Naive B cell (primary cell): ENCODE data around the gene CD2AP. TPM values are rescaled to one million over a fixed set of nuclear protein-coding genes. Genes with fewer than 3 reads are reported as not detected.
"Not testable (repeated sequence)": the region's sequence is repeated elsewhere in the genome, so short reads cannot be mapped to it uniquely, and the experiment has no call there.

Experiments
- ATAC-seq, 2 donors: fragments of 150-1000 bp; cut with Tn5 transposase; 2 replicates each; pipeline ENCODE4 v1.10.0; 2021; ENCODE audit warnings: low read depth in 2 of 2, mild to moderate bottlenecking in 2 of 2, moderate library complexity in 2 of 2
- DNase-seq: peaks from one replicate; pipeline ENCODE4 v3.0.0; 2022
- H3K27ac Mint-ChIP-seq, 6 donors: one replicate each; pipeline ENCODE4 v1.8.0; 2020 to 2022; ENCODE audit warnings: mild to moderate bottlenecking in 6 of 6, mixed read lengths in 6 of 6, moderate library complexity in 5 of 6, inconsistent platforms in 2 of 6
- H3K27me3 Mint-ChIP-seq, 3 donors: one replicate each; pipeline ENCODE4 v1.8.0; 2021 to 2022; ENCODE audit warnings: mixed read lengths in 3 of 3, mild to moderate bottlenecking in 1 of 3
- H3K36me3 Mint-ChIP-seq, 2 donors: one replicate each; pipeline ENCODE4 v1.8.0; 2020 to 2022; ENCODE audit warnings: mixed read lengths in 2 of 2, inconsistent platforms in 1 of 2, mild to moderate bottlenecking in 1 of 2
- H3K4me1 Mint-ChIP-seq, 3 donors: one replicate each; pipeline ENCODE4 v1.8.0; 2020 to 2022; ENCODE audit warnings: mixed read lengths in 3 of 3, inconsistent platforms in 1 of 3, mild to moderate bottlenecking in 1 of 3, moderate library complexity in 1 of 3
- H3K4me3 Mint-ChIP-seq, 8 donors: one replicate each; pipeline ENCODE4 v1.8.0; 2020 to 2022; ENCODE audit warnings: mild to moderate bottlenecking in 8 of 8, mixed read lengths in 8 of 8, moderate library complexity in 8 of 8, inconsistent platforms in 2 of 8
- H3K9me3 Mint-ChIP-seq, 7 donors: one replicate each; pipeline ENCODE4 v1.8.0; 2020 to 2022; ENCODE audit warnings: mixed read lengths in 7 of 7, mild to moderate bottlenecking in 5 of 7, inconsistent platforms in 2 of 7, moderate library complexity in 1 of 7
- polyA plus RNA-seq, 6 donors: library from polyadenylated mRNA; unstranded; fragments of 300-500 nt; fragmentation: Illumina TruSeq; gene quantifications; one replicate each; pipeline ENCODE4 v1.2.3, GENCODE V29; 2021; ENCODE audit warnings: low read depth in 6 of 6

Gene CD2AP
- polyA plus RNA-seq, 6 donors from 2014 or later = 5.6 to 11.7 (median 9.0) TPM

GRCh38 chr6:47475319-47475816 lies 2.2 kb upstream of the CD2AP start:
- ATAC-seq (no peak), DNase-seq (no peak)
- Mint-ChIP-seq H3K9me3 (no peaks in the 10 kb centered on the region), H3K4me3 (no peak overlapping the region), H3K27ac (peak overlapping the region in 2 of 6 donors; percentile 26 to 100), H3K27me3 (no peaks in the 10 kb centered on the region), H3K4me1 (peaks cover 19 to 39% (median 29%) of the 10 kb centered on the region in 3 donors), H3K36me3 (peaks cover 0 to 7% of the 10 kb centered on the region in 2 donors)

GRCh38 chr6:47476781-47477496 lies 650 bp upstream of the CD2AP start:
- H3K4me1 Mint-ChIP-seq = peaks cover 25 to 46% (median 44%) of the 10 kb centered on the region in 3 donors
- H3K27me3 Mint-ChIP-seq = no peaks in the 10 kb centered on the region
- peak overlapping the region; percentile 95 to 100 (median 98) for H3K4me3 Mint-ChIP-seq
- ATAC-seq (no peak), DNase-seq (no peak)
- peak overlapping the region; percentile 98 to 100 (median 100) for H3K27ac Mint-ChIP-seq
- H3K9me3 Mint-ChIP-seq = no peaks in the 10 kb centered on the region
- H3K36me3 Mint-ChIP-seq = peaks cover 0 to 7% of the 10 kb centered on the region in 2 donors

- ATAC-seq (peak in 1 of 2 donors; percentile 15), DNase-seq (peak; percentile 19)
- H3K27ac Mint-ChIP-seq = peak overlapping the region; percentile 98 to 100 (median 100)
- peak overlapping the region; percentile 95 to 100 (median 98) for H3K4me3 Mint-ChIP-seq
- peaks cover 0 to 7% of the 10 kb centered on the region in 2 donors for H3K36me3 Mint-ChIP-seq
- peaks cover 34 to 55% (median 52%) of the 10 kb centered on the region in 3 donors for H3K4me1 Mint-ChIP-seq
- H3K9me3 Mint-ChIP-seq = no peaks in the 10 kb centered on the region
- H3K27me3 Mint-ChIP-seq = no peaks in the 10 kb centered on the region
Observed at GRCh38 chr6:47478233-47479139, 897 bp downstream of the CD2AP start.

- Mint-ChIP-seq H3K4me3 (peak overlapping the region; percentile 95 to 100 (median 98)), H3K9me3 (no peaks in the 10 kb centered on the region), H3K27me3 (no peaks in the 10 kb centered on the region), H3K4me1 (peaks cover 40 to 61% (median 59%) of the 10 kb centered on the region in 3 donors), H3K36me3 (peaks cover 0 to 7% of the 10 kb centered on the region in 2 donors), H3K27ac (peak overlapping the region; percentile 98 to 100 (median 100))
- no peak for ATAC-seq
- DNase-seq = no peak
Observed at GRCh38 chr6:47479140-47479508, 1.5 kb downstream of the CD2AP start.

- no peak for DNase-seq
- Mint-ChIP-seq H3K4me1 (peaks cover 46 to 66% (median 62%) of the 10 kb centered on the region in 3 donors), H3K27me3 (no peaks in the 10 kb centered on the region), H3K4me3 (peak overlapping the region in 5 of 8 donors; percentile 8 to 96 (median 46)), H3K36me3 (peaks cover 0 to 7% of the 10 kb centered on the region in 2 donors), H3K9me3 (no peaks in the 10 kb centered on the region), H3K27ac (peak overlapping the region in 1 of 6 donors; percentile 100)
- ATAC-seq = no peak
Observed at GRCh38 chr6:47479874-47480273, 2.3 kb downstream of the CD2AP start.

GRCh38 chr6:47481213-47481612 lies 3.6 kb downstream of the CD2AP start:
- ATAC-seq, DNase-seq, H3K9me3 Mint-ChIP-seq, H3K27me3 Mint-ChIP-seq, H3K36me3 Mint-ChIP-seq: not testable (repeated sequence)
- H3K27ac Mint-ChIP-seq = peak overlapping the region in 1 of 6 donors; percentile 24
- H3K4me3 Mint-ChIP-seq = peak overlapping the region in 1 of 8 donors; percentile 96
- peaks cover 47 to 69% (median 66%) of the 10 kb centered on the region in 3 donors for H3K4me1 Mint-ChIP-seq

- no peak overlapping the region for H3K4me3 Mint-ChIP-seq
- ATAC-seq = no peak
- no peaks in the 10 kb centered on the region for H3K9me3 Mint-ChIP-seq
- no peaks in the 10 kb centered on the region for H3K27me3 Mint-ChIP-seq
- peak overlapping the region in 2 of 6 donors; percentile 39 to 74 for H3K27ac Mint-ChIP-seq
- H3K36me3 Mint-ChIP-seq = peaks cover 0 to 7% of the 10 kb centered on the region in 2 donors
- no peak for DNase-seq
- peaks cover 52 to 73% (median 66%) of the 10 kb centered on the region in 3 donors for H3K4me1 Mint-ChIP-seq
Observed at GRCh38 chr6:47481806-47482205, 4.2 kb downstream of the CD2AP start.

GRCh38 chr6:47483516-47483852 lies 5.9 kb downstream of the CD2AP start:
- peak overlapping the region in 1 of 8 donors; percentile 2 for H3K4me3 Mint-ChIP-seq
- ATAC-seq = no peak
- H3K27ac Mint-ChIP-seq = peak overlapping the region in 4 of 6 donors; percentile 3 to 65 (median 36)
- H3K27me3 Mint-ChIP-seq = no peaks in the 10 kb centered on the region
- no peak for DNase-seq
- peaks cover 0 to 2% of the 10 kb centered on the region in 2 donors for H3K36me3 Mint-ChIP-seq
- H3K9me3 Mint-ChIP-seq = no peaks in the 10 kb centered on the region
- peaks cover 48 to 66% (median 59%) of the 10 kb centered on the region in 3 donors for H3K4me1 Mint-ChIP-seq

GRCh38 chr6:47483853-47484546 lies 6.4 kb downstream of the CD2AP start:
- peak overlapping the region in 4 of 6 donors; percentile 29 to 81 (median 58) for H3K27ac Mint-ChIP-seq
- ATAC-seq = no peak
- H3K4me3 Mint-ChIP-seq = peak overlapping the region in 2 of 8 donors; percentile 2 to 23
- no peaks in the 10 kb centered on the region for H3K9me3 Mint-ChIP-seq
- H3K27me3 Mint-ChIP-seq = no peaks in the 10 kb centered on the region
- DNase-seq = no peak
- H3K36me3 Mint-ChIP-seq = no peaks in the 10 kb centered on the region
- peaks cover 44 to 63% (median 54%) of the 10 kb centered on the region in 3 donors for H3K4me1 Mint-ChIP-seq

GRCh38 chr6:47484616-47485015 lies 7.0 kb downstream of the CD2AP start:
- no peak for ATAC-seq
- Mint-ChIP-seq H3K4me1 (peaks cover 40 to 63% (median 54%) of the 10 kb centered on the region in 3 donors), H3K4me3 (no peak overlapping the region), H3K9me3 (no peaks in the 10 kb centered on the region), H3K27me3 (no peaks in the 10 kb centered on the region), H3K36me3 (no peaks in the 10 kb centered on the region), H3K27ac (peak overlapping the region in 2 of 6 donors; percentile 41 to 81)
- DNase-seq = no peak

- H3K4me1 Mint-ChIP-seq = peaks cover 40 to 64% (median 50%) of the 10 kb centered on the region in 3 donors
- H3K27ac Mint-ChIP-seq = peak overlapping the region in 1 of 6 donors; percentile 62
- H3K9me3 Mint-ChIP-seq = no peaks in the 10 kb centered on the region
- no peak overlapping the region for H3K4me3 Mint-ChIP-seq
- H3K36me3 Mint-ChIP-seq = peaks cover 0 to 1% of the 10 kb centered on the region in 2 donors
- DNase-seq (no peak), ATAC-seq (no peak)
- no peaks in the 10 kb centered on the region for H3K27me3 Mint-ChIP-seq
Observed at GRCh38 chr6:47485083-47485482, 7.5 kb downstream of the CD2AP start.

- Mint-ChIP-seq H3K36me3 (peaks cover 0 to 3% of the 10 kb centered on the region in 2 donors), H3K4me3 (no peak overlapping the region), H3K27me3 (no peaks in the 10 kb centered on the region), H3K9me3 (no peaks in the 10 kb centered on the region), H3K4me1 (peaks cover 37 to 64% (median 54%) of the 10 kb centered on the region in 3 donors), H3K27ac (no peak overlapping the region)
- no peak for ATAC-seq
- DNase-seq = no peak
Observed at GRCh38 chr6:47485491-47486135, 8.0 kb downstream of the CD2AP start.
